HEK293 (cell line): Measurements from ENCODE around the gene ATCAY.
"Not testable (repeated sequence)": the region's sequence is repeated elsewhere in the genome, so short reads cannot be mapped to it uniquely, and the experiment has no call there.

ENCODE experiments used
- KLF1 ChIP-seq: fragments of 450-650 bp; formaldehyde crosslinking; IDR thresholded peaks from 2 replicates; pipeline ENCODE4 v1.5.1; 2016; ENCODE audit warnings: missing biosample characterization, missing genetic modification characterization
- KLF9 ChIP-seq: fragments of 450-650 bp; formaldehyde crosslinking; IDR thresholded peaks from 2 replicates; pipeline ENCODE4 v1.5.1; 2016; ENCODE audit warnings: missing biosample characterization, missing genetic modification characterization, low read depth
- MZF1 ChIP-seq: fragments of 450-650 bp; formaldehyde crosslinking; IDR thresholded peaks from 2 replicates; pipeline ENCODE4 v1.5.1; 2017; ENCODE audit warnings: missing biosample characterization, missing genetic modification characterization, borderline replicate concordance
- YY1 ChIP-seq: fragments of 450-650 bp; formaldehyde crosslinking; IDR thresholded peaks from 2 replicates; pipeline ENCODE4 v1.5.1; 2018; ENCODE audit warnings: missing biosample characterization, missing genetic modification characterization
- ZBTB48 ChIP-seq: fragments of 450-650 bp; formaldehyde crosslinking; IDR thresholded peaks from 2 replicates; pipeline ENCODE4 v1.5.1; 2016; ENCODE audit warnings: missing biosample characterization, missing genetic modification characterization
- ZNF112 ChIP-seq: fragments of 450-650 bp; formaldehyde crosslinking; IDR thresholded peaks from 2 replicates; pipeline ENCODE4 v1.5.0; 2017; ENCODE audit warnings: missing biosample characterization, missing genetic modification characterization
- ZNF132 ChIP-seq: fragments of 450-650 bp; formaldehyde crosslinking; IDR thresholded peaks from 2 replicates; pipeline ENCODE4 v1.5.1; 2017; ENCODE audit warnings: missing biosample characterization, missing genetic modification characterization, borderline replicate concordance
- ZNF24 ChIP-seq: fragments of 450-650 bp; formaldehyde crosslinking; IDR thresholded peaks from 2 replicates; pipeline ENCODE4 v1.5.1; 2016; ENCODE audit warnings: missing biosample characterization, missing genetic modification characterization
- ZNF394 ChIP-seq: fragments of 450-650 bp; formaldehyde crosslinking; IDR thresholded peaks from 2 replicates; pipeline ENCODE4 v1.5.1; 2016; ENCODE audit warnings: missing biosample characterization, missing genetic modification characterization, mild to moderate bottlenecking, moderate library complexity, borderline replicate concordance
- ZNF830 ChIP-seq: fragments of 450-650 bp; IDR thresholded peaks from 2 replicates; pipeline ENCODE4 v1.5.0; 2018; ENCODE audit warnings: missing biosample characterization, missing genetic modification characterization, low read depth, mild to moderate bottlenecking, moderate library complexity
- TF ChIP-seq, protein P1 (sequence below): fragments of 450-650 bp; formaldehyde crosslinking; IDR thresholded peaks from 2 replicates; pipeline ENCODE4 v1.5.1; 2016; ENCODE audit warnings: missing biosample characterization, missing genetic modification characterization
- TF ChIP-seq, protein P2 (sequence below): fragments of 450-650 bp; formaldehyde crosslinking; conservative IDR thresholded peaks from 2 replicates; pipeline ENCODE4 v1.5.1; 2016; ENCODE audit warnings: low read depth, missing biosample characterization, missing genetic modification characterization
- TF ChIP-seq, protein P3 (sequence below): sonication (generic); formaldehyde crosslinking; IDR thresholded peaks from 2 replicates; pipeline ENCODE4 v1.8.1; 2022; ENCODE audit warnings: mild to moderate bottlenecking, moderate library complexity, missing genetic modification reagents

GRCh38 chr19:3955276-3955675 lies 74.8 kb downstream of the ATCAY start:
- not testable (repeated sequence) for TF ChIP-seq ZNF24 (tag by site-specific recombination); ZNF394; KLF9; ZNF830; ZNF132 (tag by site-specific recombination); ZNF112 (tag by site-specific recombination); ZBTB48 (tag by site-specific recombination); YY1 (tag by site-specific recombination); MZF1 (tag by site-specific recombination)
- TF ChIP-seq, protein P1, sequence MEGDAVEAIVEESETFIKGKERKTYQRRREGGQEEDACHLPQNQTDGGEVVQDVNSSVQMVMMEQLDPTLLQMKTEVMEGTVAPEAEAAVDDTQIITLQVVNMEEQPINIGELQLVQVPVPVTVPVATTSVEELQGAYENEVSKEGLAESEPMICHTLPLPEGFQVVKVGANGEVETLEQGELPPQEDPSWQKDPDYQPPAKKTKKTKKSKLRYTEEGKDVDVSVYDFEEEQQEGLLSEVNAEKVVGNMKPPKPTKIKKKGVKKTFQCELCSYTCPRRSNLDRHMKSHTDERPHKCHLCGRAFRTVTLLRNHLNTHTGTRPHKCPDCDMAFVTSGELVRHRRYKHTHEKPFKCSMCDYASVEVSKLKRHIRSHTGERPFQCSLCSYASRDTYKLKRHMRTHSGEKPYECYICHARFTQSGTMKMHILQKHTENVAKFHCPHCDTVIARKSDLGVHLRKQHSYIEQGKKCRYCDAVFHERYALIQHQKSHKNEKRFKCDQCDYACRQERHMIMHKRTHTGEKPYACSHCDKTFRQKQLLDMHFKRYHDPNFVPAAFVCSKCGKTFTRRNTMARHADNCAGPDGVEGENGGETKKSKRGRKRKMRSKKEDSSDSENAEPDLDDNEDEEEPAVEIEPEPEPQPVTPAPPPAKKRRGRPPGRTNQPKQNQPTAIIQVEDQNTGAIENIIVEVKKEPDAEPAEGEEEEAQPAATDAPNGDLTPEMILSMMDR (tag by site-specific recombination): not testable (repeated sequence)
- TF ChIP-seq, protein P2, sequence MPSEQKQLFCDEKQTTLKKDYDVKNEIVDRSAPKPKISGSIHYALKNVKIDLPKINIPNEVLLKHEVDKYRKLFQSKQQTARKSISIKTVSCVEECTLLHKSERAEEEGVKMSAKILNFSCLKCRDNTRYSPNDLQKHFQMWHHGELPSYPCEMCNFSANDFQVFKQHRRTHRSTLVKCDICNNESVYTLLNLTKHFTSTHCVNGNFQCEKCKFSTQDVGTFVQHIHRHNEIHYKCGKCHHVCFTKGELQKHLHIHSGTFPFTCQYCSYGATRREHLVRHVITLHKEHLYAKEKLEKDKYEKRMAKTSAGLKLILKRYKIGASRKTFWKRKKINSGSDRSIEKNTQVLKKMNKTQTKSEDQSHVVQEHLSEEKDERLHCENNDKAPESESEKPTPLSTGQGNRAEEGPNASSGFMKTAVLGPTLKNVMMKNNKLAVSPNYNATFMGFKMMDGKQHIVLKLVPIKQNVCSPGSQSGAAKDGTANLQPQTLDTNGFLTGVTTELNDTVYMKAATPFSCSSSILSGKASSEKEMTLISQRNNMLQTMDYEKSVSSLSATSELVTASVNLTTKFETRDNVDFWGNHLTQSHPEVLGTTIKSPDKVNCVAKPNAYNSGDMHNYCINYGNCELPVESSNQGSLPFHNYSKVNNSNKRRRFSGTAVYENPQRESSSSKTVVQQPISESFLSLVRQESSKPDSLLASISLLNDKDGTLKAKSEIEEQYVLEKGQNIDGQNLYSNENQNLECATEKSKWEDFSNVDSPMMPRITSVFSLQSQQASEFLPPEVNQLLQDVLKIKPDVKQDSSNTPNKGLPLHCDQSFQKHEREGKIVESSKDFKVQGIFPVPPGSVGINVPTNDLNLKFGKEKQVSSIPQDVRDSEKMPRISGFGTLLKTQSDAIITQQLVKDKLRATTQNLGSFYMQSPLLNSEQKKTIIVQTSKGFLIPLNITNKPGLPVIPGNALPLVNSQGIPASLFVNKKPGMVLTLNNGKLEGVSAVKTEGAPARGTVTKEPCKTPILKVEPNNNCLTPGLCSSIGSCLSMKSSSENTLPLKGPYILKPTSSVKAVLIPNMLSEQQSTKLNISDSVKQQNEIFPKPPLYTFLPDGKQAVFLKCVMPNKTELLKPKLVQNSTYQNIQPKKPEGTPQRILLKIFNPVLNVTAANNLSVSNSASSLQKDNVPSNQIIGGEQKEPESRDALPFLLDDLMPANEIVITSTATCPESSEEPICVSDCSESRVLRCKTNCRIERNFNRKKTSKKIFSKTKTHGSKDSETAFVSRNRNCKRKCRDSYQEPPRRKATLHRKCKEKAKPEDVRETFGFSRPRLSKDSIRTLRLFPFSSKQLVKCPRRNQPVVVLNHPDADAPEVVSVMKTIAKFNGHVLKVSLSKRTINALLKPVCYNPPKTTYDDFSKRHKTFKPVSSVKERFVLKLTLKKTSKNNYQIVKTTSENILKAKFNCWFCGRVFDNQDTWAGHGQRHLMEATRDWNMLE (tag by site-specific recombination): not testable (repeated sequence)
- TF ChIP-seq, protein P3, sequence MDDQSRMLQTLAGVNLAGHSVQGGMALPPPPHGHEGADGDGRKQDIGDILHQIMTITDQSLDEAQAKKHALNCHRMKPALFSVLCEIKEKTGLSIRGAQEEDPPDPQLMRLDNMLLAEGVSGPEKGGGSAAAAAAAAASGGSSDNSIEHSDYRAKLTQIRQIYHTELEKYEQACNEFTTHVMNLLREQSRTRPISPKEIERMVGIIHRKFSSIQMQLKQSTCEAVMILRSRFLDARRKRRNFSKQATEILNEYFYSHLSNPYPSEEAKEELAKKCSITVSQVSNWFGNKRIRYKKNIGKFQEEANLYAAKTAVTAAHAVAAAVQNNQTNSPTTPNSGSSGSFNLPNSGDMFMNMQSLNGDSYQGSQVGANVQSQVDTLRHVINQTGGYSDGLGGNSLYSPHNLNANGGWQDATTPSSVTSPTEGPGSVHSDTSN (CRISPR knock-in tag): not testable (repeated sequence)
- peak; percentile 58 for TF ChIP-seq KLF1 (tag by site-specific recombination)
